HL-60/S4 (cell line): ENCODE data around the gene PPP1R3E.
"Not testable (repeated sequence)": the region's sequence is repeated elsewhere in the genome, so short reads cannot be mapped to it uniquely, and the experiment has no call there.

Source experiments
- in situ Hi-C: fragments of 300-500 bp; cut with MboI; formaldehyde crosslinking; loops from 2 replicates; pipeline ENCODE4 v1.14.3; 2022; ENCODE audit warnings: low sequenced_read_pairs

Gene PPP1R3E

GRCh38 chr14:23302290-23303225, at the start of gene PPP1R3E:
Gene PPP1R3E (minus strand): TSS chr14:23302859. CDS start chr14:23302576, 283 bp downstream.
- in situ Hi-C loops: no loop called here

GRCh38 chr14:23351681-23352505, 49.2 kb upstream of the PPP1R3E start:
- in situ Hi-C loops: no loop called here

GRCh38 chr14:23349156-23349845, 46.6 kb upstream of the PPP1R3E start:
- in situ Hi-C loops: no loop called here

GRCh38 chr14:23348297-23348655, 45.6 kb upstream of the PPP1R3E start:
- in situ Hi-C loops: no loop called here

- in situ Hi-C loops: no loop called here
Observed at GRCh38 chr14:23347406-23348296, 45.0 kb upstream of the PPP1R3E start.

GRCh38 chr14:23346693-23347405, 44.2 kb upstream of the PPP1R3E start:
- in situ Hi-C loops: no loop called here

GRCh38 chr14:23345987-23346692, 43.5 kb upstream of the PPP1R3E start:
- in situ Hi-C loops: no loop called here

- in situ Hi-C loops: no loop called here
Observed at GRCh38 chr14:23344481-23344880, 41.8 kb upstream of the PPP1R3E start.

- in situ Hi-C loops: no loop called here
Observed at GRCh38 chr14:23339506-23340268, 37.0 kb upstream of the PPP1R3E start.

- in situ Hi-C loops: no loop called here
Observed at GRCh38 chr14:23335623-23336022, 33.0 kb upstream of the PPP1R3E start.

- in situ Hi-C loops: no loop called here
Observed at GRCh38 chr14:23327947-23328744, 25.5 kb upstream of the PPP1R3E start.

- in situ Hi-C loops: no loop called here
Observed at GRCh38 chr14:23326491-23327332, 24.1 kb upstream of the PPP1R3E start.

- in situ Hi-C loops: not testable (repeated sequence)
Observed at GRCh38 chr14:23325746-23326145, 23.1 kb upstream of the PPP1R3E start.

GRCh38 chr14:23324993-23325392, 22.3 kb upstream of the PPP1R3E start:
- in situ Hi-C loops: no loop called here

- in situ Hi-C loops: no loop called here
Observed at GRCh38 chr14:23324455-23324846, 21.8 kb upstream of the PPP1R3E start.

GRCh38 chr14:23323838-23324454, 21.3 kb upstream of the PPP1R3E start:
- in situ Hi-C loops: no loop called here
